ENCODE results near the gene IBA57.

The IBA57 gene

GRCh38 chr1:228157729-228158126, 7.9 kb upstream of the IBA57 start:
- no peak for DNase-seq

- no peak for DNase-seq
Measured at GRCh38 chr1:228158151-228159007, 7.2 kb upstream of the IBA57 start.

- DNase-seq = no peak
Measured at GRCh38 chr1:228159008-228159665, 6.5 kb upstream of the IBA57 start.

GRCh38 chr1:228160201-228160761, 5.3 kb upstream of the IBA57 start:
- no peak for DNase-seq

GRCh38 chr1:228161362-228161761, 4.2 kb upstream of the IBA57 start:
- no peak for DNase-seq

GRCh38 chr1:228161866-228162265, 3.7 kb upstream of the IBA57 start:
- DNase-seq = no peak

- no peak for DNase-seq
Measured at GRCh38 chr1:228162286-228163006, 3.2 kb upstream of the IBA57 start.

GRCh38 chr1:228163007-228163753, 2.4 kb upstream of the IBA57 start:
- DNase-seq = no peak

GRCh38 chr1:228163776-228164519, 1.7 kb upstream of the IBA57 start:
- no peak for DNase-seq

- DNase-seq = no peak
Measured at GRCh38 chr1:228164561-228165371, 838 bp upstream of the IBA57 start.

- peak; percentile 58 to 67 for DNase-seq
Measured at GRCh38 chr1:228166170-228166936, 749 bp downstream of the IBA57 start.

GRCh38 chr1:228168563-228169270, 3.1 kb downstream of the IBA57 start:
- DNase-seq = no peak

- DNase-seq = no peak
Measured at GRCh38 chr1:228169345-228169744, 3.7 kb downstream of the IBA57 start.

- no peak for DNase-seq
Measured at GRCh38 chr1:228170666-228171065, 5.1 kb downstream of the IBA57 start.

GRCh38 chr1:228171221-228171891, 5.8 kb downstream of the IBA57 start:
- no peak for DNase-seq

- no peak for DNase-seq
Measured at GRCh38 chr1:228172591-228173527, 7.3 kb downstream of the IBA57 start.
